SK-N-SH (cell line): ENCODE data around the gene PREPL. TPM values are rescaled to one million over a fixed set of nuclear protein-coding genes. Genes with fewer than 3 reads are reported as not detected.

ENCODE experiments used
- CTCF ChIA-PET: fragments of 300-600, 350-600 bp; formaldehyde crosslinking; extraction: SDS; loops from one replicate; lab custom pipeline; 2021; lab: Yijun Ruan, JAX
- POLR2A ChIA-PET: fragments of 350-600 bp; sonication (Branson Sonifier 250); formaldehyde crosslinking; extraction: SDS; loops from one replicate; lab custom pipeline; 2020; ENCODE audit warnings: antibody characterized with exemption, inconsistent platforms; lab: Yijun Ruan, JAX
- DNase-seq: peaks from one replicate; pipeline ENCODE4 v3.0.0; 2012
- H2AFZ ChIP-seq: fragments of 200-600 bp; sonication (generic); 2 replicates; pipeline ENCODE4 v1.8.1; 2016; ENCODE audit warnings: antibody characterized with exemption, mild to moderate bottlenecking, low read depth
- H3F3A ChIP-seq: fragments of 200-600 bp; sonication (generic); replicated peaks from 2 replicates; pipeline ENCODE3; 2016; ENCODE audit warnings: antibody characterized with exemption, mild to moderate bottlenecking; ENCODE audit not compliant: insufficient read depth
- H3K27ac ChIP-seq, 2 experiments: fragments of 200-500 bp in 1 of 2; fragments of 200-600 bp in 1 of 2; sonication (Bioruptor generic) in 1 of 2; sonication (generic), shearing (Covaris generic) in 1 of 2; 2 replicates each; pipeline versions ENCODE4 v1.5.1 to v1.6.1; 2014 to 2016; ENCODE audit warnings: low read depth in 2 of 2, inconsistent platforms in 1 of 2, low read length in 1 of 2, mild to moderate bottlenecking in 1 of 2, mixed read lengths in 1 of 2
- H3K27me3 ChIP-seq: fragments of 200-600 bp; sonication (generic), shearing (Covaris generic); 2 replicates; pipeline ENCODE4 v1.6.1; 2016; ENCODE audit warnings: mixed run types; ENCODE audit not compliant: insufficient read depth
- H3K36me3 ChIP-seq, 2 experiments: fragments of 200-500 bp in 1 of 2; fragments of 200-600 bp in 1 of 2; sonication (Bioruptor generic) in 1 of 2; sonication (generic) in 1 of 2; replicated peaks in 1 of 2; 2 replicates each; pipeline versions ENCODE3 to v1.5.1; 2014 to 2016; ENCODE audit warnings: low read length in 1 of 2, mild to moderate bottlenecking in 1 of 2; ENCODE audit not compliant: insufficient read depth in 2 of 2, control insufficient read depth in 1 of 2
- H3K4me1 ChIP-seq, 2 experiments: fragments of 200-500 bp in 1 of 2; fragments of 200-600 bp in 1 of 2; sonication (Bioruptor generic) in 1 of 2; sonication (generic), shearing (Covaris generic) in 1 of 2; 2 replicates each; pipeline versions ENCODE4 v1.5.1 to v1.6.1; 2014 to 2016; ENCODE audit warnings: low read depth in 1 of 2, low read length in 1 of 2, mixed run types in 1 of 2; ENCODE audit not compliant: insufficient read depth in 2 of 2, control insufficient read depth in 1 of 2
- H3K4me2 ChIP-seq: fragments of 200-600 bp; sonication (generic), shearing (Covaris generic); 2 replicates; pipeline ENCODE4 v1.6.1; 2017; ENCODE audit warnings: mixed run types
- H3K4me3 ChIP-seq, 2 experiments: fragments of 200-500 bp in 1 of 2; fragments of 200-600 bp in 1 of 2; sonication (Bioruptor generic) in 1 of 2; sonication (generic), shearing (Covaris generic) in 1 of 2; 2 replicates each; pipeline versions ENCODE4 v1.5.1 to v1.8.1; 2014 to 2016; ENCODE audit warnings: low read depth in 2 of 2, inconsistent platforms in 1 of 2, low read length in 1 of 2, mild to moderate bottlenecking in 1 of 2, mixed read lengths in 1 of 2, moderate library complexity in 1 of 2
- H3K79me2 ChIP-seq: fragments of 200-600 bp; sonication (generic); 2 replicates; pipeline ENCODE4 v1.8.1; 2017; ENCODE audit warnings: mild to moderate bottlenecking; ENCODE audit not compliant: insufficient read depth
- H3K9ac ChIP-seq: fragments of 200-600 bp; sonication (generic); 2 replicates; pipeline ENCODE4 v1.6.1; 2017; ENCODE audit warnings: mixed run types
- H3K9me2 ChIP-seq: fragments of 200-600 bp; sonication (generic); 2 replicates; pipeline ENCODE4 v1.6.1; 2017; ENCODE audit warnings: mixed run types
- H3K9me3 ChIP-seq: fragments of 200-600 bp; sonication (generic); 2 replicates; pipeline ENCODE4 v1.6.1; 2017; ENCODE audit warnings: mixed run types, mild to moderate bottlenecking, moderate library complexity
- H4K20me1 ChIP-seq: fragments of 200-600 bp; sonication (generic); 2 replicates; pipeline ENCODE4 v1.6.1; 2017; ENCODE audit warnings: mild to moderate bottlenecking, mixed run types; ENCODE audit not compliant: insufficient read depth
- EP300 ChIP-seq, 2 experiments: IDR thresholded peaks; 2 replicates each; pipeline versions ENCODE4 v1.4.0 to v1.6.1; 2012; ENCODE audit warnings: borderline replicate concordance in 1 of 2, low read depth in 1 of 2, low read length in 1 of 2
- EZH2phosphoT487 ChIP-seq: fragments of 200-600 bp; sonication (generic); IDR thresholded peaks from 2 replicates; pipeline ENCODE4 v1.6.1; 2017; ENCODE audit warnings: low read depth, mixed run types, mild to moderate bottlenecking, antibody characterized with exemption, moderate library complexity, borderline replicate concordance
- FOXJ3 ChIP-seq: sonication (generic); formaldehyde crosslinking; IDR thresholded peaks from 2 replicates; pipeline ENCODE4 v1.5.1; 2020; ENCODE audit warnings: mild to moderate bottlenecking, missing genetic modification reagents
- FOXM1 ChIP-seq: IDR thresholded peaks from 2 replicates; pipeline ENCODE4 v1.4.0; 2012; ENCODE audit warnings: low read depth, mild to moderate bottlenecking
- GATA2 ChIP-seq: sonication (generic); formaldehyde crosslinking; IDR thresholded peaks from 2 replicates; pipeline ENCODE4 v1.5.0; 2020; ENCODE audit warnings: mild to moderate bottlenecking, missing genetic modification reagents
- JUND ChIP-seq: IDR thresholded peaks from 2 replicates; pipeline ENCODE4 v1.4.0; 2012
- MAX ChIP-seq: IDR thresholded peaks from 2 replicates; pipeline ENCODE4 v1.4.0; 2012; ENCODE audit warnings: low read depth
- MXI1 ChIP-seq: IDR thresholded peaks from 2 replicates; pipeline ENCODE4 v1.6.1; 2012; ENCODE audit warnings: mild to moderate bottlenecking, low read depth, low read length, improper control_type of control experiment
- NFIC ChIP-seq: IDR thresholded peaks from 2 replicates; pipeline ENCODE4 v1.4.0; 2012; ENCODE audit warnings: borderline replicate concordance
- NRF1 ChIP-seq: IDR thresholded peaks from 2 replicates; pipeline ENCODE4 v1.6.1; 2012; ENCODE audit warnings: low read depth, mild to moderate bottlenecking, low read length
- POLR2AphosphoS5 ChIP-seq: IDR thresholded peaks from 2 replicates; pipeline ENCODE4 v1.6.1; 2012; ENCODE audit warnings: low read depth, low read length
- RAD21 ChIP-seq: IDR thresholded peaks from 2 replicates; pipeline ENCODE4 v1.6.1; 2012; ENCODE audit warnings: mild to moderate bottlenecking, low read length
- RCOR1 ChIP-seq: fragments of 150-350 bp; IDR thresholded peaks from 2 replicates; pipeline ENCODE4 v1.6.1; 2017; ENCODE audit warnings: antibody characterized with exemption, low read length
- TAF1 ChIP-seq: IDR thresholded peaks from 2 replicates; pipeline ENCODE4 v1.6.1; 2012; ENCODE audit warnings: low read depth, mild to moderate bottlenecking, low read length, moderate library complexity, borderline replicate concordance
- TCF12 ChIP-seq: IDR thresholded peaks from 2 replicates; pipeline ENCODE4 v1.4.0; 2012
- USF2 ChIP-seq: fragments of 150-350 bp; IDR thresholded peaks from 2 replicates; pipeline ENCODE4 v1.6.1; 2017; ENCODE audit warnings: antibody characterized with exemption, low read length, low read depth, borderline replicate concordance
- YY1 ChIP-seq: IDR thresholded peaks from 2 replicates; pipeline ENCODE4 v1.4.0; 2012; ENCODE audit warnings: low read depth, mild to moderate bottlenecking
- WGBS: methylation state at CpG from one replicate; pipeline ENCODE4 v1.1.6; 2017; ENCODE audit warnings: low lambda C conversion rate; 5-methylcytosine and 5-hydroxymethylcytosine counted together
- polyA plus RNA-seq, 3 experiments: library from polyadenylated mRNA; depleted of rRNA; stranded (reverse); fragments of >200 nt; gene quantifications; 2 replicates each; pipeline ENCODE4 v1.2.3, GENCODE V29; 2012
- TF ChIP-seq, protein P1 (sequence below): IDR thresholded peaks from 2 replicates; pipeline ENCODE4; 2012
- TF ChIP-seq, protein P2 (sequence below): IDR thresholded peaks from 2 replicates; pipeline ENCODE4 v1.6.1; 2012; ENCODE audit warnings: mild to moderate bottlenecking, low read depth, low read length, moderate library complexity
- TF ChIP-seq, protein P3 (sequence below): fragments of 200-600 bp; sonication (generic); IDR thresholded peaks from 2 replicates; pipeline ENCODE4 v1.6.1; 2017; ENCODE audit warnings: antibody characterized with exemption, mild to moderate bottlenecking, moderate library complexity

PREPL gene
- polyA plus RNA-seq, 1 of the 3 experiments (the other 2 are of a cell fraction): 22.6 TPM

GRCh38 chr2:44273076-44273475 lies 88.2 kb downstream of the PREPL start:
- ChIA-PET POLR2A (interaction anchor here (0.7 kb wide), 1 partner anchor 45 kb away, joined by 3 read pairs; no protein-coding TSS in a partner anchor), CTCF (interaction anchor here (0.7 to 2.2 kb wide), 5 partner anchors 9 to 94 kb away, joined by 3 to 9 read pairs (median 4); no protein-coding TSS in a partner anchor)
- WGBS: 59% methylated on average over 3 of the region's 3 CpGs
- no peaks in the 10 kb centered on the region for H3F3A ChIP-seq
- no peaks in the 10 kb centered on the region for H3K36me3 ChIP-seq
- no peak overlapping the region for H3K4me3 ChIP-seq
- no peak overlapping the region for H2AFZ ChIP-seq
- no peak overlapping the region for H3K27ac ChIP-seq
- TF ChIP-seq NRF1 (no peak), FOXM1 (no peak)
- H3K9me2 ChIP-seq: no peaks in the 10 kb centered on the region
- no peak overlapping the region for H3K4me2 ChIP-seq
- no peaks in the 10 kb centered on the region for H3K9me3 ChIP-seq
- no peak for DNase-seq
- no peaks in the 10 kb centered on the region; a peak in 1 of 4 replicates for H3K4me1 ChIP-seq
- H4K20me1 ChIP-seq: no peaks in the 10 kb centered on the region
- no peak overlapping the region for H3K9ac ChIP-seq
- no peaks in the 10 kb centered on the region for H3K79me2 ChIP-seq
- no peaks in the 10 kb centered on the region for H3K27me3 ChIP-seq

DNA sequence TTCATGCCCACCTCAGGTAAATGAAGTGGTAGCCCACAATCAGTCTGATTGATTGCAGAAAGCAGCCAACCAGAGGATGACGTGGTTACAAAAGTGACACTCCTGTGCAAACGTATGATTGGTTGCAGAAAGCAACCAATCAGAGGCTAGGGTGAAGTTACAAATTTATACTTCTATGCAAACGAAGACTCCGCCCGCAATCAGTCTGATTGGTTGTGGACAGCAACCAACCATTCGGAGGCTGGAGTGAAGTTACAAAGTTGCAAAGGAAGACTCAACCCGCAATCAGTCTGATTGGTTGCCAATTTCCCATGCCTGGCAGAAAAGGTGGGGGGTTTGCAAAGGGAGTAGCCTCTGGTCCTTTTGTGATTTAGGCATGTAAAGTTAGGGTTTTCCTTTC lies 90.0 kb downstream of the PREPL start:
- Histone ChIP-seq H3K9me2 (no peaks in the 10 kb centered on the region), H3K4me1 (no peaks in the 10 kb centered on the region; a peak in 1 of 4 replicates), H2AFZ (no peak overlapping the region), H3K9me3 (no peaks in the 10 kb centered on the region), H3K4me2 (no peak overlapping the region), H3K79me2 (no peaks in the 10 kb centered on the region), H3K4me3 (no peak overlapping the region), H4K20me1 (no peaks in the 10 kb centered on the region), H3K27ac (no peak overlapping the region), H3K9ac (no peak overlapping the region), H3K27me3 (no peaks in the 10 kb centered on the region), H3F3A (no peaks in the 10 kb centered on the region), H3K36me3 (no peaks in the 10 kb centered on the region)
- POLR2A ChIA-PET: no interaction called here
- 91% methylated on average over 7 of the region's 7 CpGs for WGBS
- TF ChIP-seq, protein P1, sequence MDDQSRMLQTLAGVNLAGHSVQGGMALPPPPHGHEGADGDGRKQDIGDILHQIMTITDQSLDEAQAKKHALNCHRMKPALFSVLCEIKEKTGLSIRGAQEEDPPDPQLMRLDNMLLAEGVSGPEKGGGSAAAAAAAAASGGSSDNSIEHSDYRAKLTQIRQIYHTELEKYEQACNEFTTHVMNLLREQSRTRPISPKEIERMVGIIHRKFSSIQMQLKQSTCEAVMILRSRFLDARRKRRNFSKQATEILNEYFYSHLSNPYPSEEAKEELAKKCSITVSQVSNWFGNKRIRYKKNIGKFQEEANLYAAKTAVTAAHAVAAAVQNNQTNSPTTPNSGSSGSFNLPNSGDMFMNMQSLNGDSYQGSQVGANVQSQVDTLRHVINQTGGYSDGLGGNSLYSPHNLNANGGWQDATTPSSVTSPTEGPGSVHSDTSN: no peak
- TF ChIP-seq, protein P2, sequence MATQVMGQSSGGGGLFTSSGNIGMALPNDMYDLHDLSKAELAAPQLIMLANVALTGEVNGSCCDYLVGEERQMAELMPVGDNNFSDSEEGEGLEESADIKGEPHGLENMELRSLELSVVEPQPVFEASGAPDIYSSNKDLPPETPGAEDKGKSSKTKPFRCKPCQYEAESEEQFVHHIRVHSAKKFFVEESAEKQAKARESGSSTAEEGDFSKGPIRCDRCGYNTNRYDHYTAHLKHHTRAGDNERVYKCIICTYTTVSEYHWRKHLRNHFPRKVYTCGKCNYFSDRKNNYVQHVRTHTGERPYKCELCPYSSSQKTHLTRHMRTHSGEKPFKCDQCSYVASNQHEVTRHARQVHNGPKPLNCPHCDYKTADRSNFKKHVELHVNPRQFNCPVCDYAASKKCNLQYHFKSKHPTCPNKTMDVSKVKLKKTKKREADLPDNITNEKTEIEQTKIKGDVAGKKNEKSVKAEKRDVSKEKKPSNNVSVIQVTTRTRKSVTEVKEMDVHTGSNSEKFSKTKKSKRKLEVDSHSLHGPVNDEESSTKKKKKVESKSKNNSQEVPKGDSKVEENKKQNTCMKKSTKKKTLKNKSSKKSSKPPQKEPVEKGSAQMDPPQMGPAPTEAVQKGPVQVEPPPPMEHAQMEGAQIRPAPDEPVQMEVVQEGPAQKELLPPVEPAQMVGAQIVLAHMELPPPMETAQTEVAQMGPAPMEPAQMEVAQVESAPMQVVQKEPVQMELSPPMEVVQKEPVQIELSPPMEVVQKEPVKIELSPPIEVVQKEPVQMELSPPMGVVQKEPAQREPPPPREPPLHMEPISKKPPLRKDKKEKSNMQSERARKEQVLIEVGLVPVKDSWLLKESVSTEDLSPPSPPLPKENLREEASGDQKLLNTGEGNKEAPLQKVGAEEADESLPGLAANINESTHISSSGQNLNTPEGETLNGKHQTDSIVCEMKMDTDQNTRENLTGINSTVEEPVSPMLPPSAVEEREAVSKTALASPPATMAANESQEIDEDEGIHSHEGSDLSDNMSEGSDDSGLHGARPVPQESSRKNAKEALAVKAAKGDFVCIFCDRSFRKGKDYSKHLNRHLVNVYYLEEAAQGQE: no peak
- no peak for TF ChIP-seq JUND
- no peak for TF ChIP-seq NFIC
- TF ChIP-seq MAX: no peak
- no peak for TF ChIP-seq USF2
- no peak for TF ChIP-seq RAD21
- TF ChIP-seq RCOR1: no peak
- TF ChIP-seq, protein P3, sequence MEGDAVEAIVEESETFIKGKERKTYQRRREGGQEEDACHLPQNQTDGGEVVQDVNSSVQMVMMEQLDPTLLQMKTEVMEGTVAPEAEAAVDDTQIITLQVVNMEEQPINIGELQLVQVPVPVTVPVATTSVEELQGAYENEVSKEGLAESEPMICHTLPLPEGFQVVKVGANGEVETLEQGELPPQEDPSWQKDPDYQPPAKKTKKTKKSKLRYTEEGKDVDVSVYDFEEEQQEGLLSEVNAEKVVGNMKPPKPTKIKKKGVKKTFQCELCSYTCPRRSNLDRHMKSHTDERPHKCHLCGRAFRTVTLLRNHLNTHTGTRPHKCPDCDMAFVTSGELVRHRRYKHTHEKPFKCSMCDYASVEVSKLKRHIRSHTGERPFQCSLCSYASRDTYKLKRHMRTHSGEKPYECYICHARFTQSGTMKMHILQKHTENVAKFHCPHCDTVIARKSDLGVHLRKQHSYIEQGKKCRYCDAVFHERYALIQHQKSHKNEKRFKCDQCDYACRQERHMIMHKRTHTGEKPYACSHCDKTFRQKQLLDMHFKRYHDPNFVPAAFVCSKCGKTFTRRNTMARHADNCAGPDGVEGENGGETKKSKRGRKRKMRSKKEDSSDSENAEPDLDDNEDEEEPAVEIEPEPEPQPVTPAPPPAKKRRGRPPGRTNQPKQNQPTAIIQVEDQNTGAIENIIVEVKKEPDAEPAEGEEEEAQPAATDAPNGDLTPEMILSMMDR: no peak
- TF ChIP-seq FOXM1: no peak
- no peak for TF ChIP-seq FOXJ3
- TF ChIP-seq MXI1: no peak
- no peak for TF ChIP-seq TCF12
- no peak for TF ChIP-seq TAF1
- TF ChIP-seq EZH2phosphoT487: no peak
- no peak for TF ChIP-seq YY1
- TF ChIP-seq GATA2 (CRISPR knock-in tag): no peak
- TF ChIP-seq POLR2AphosphoS5: no peak
- no peak for TF ChIP-seq EP300 (IDR thresholded peaks at IDR 0.05; ENCODE audit: borderline replicate concordance in 1 of 2, low read depth in 1 of 2, low read length in 1 of 2)
- CTCF ChIA-PET: interaction anchor here (1.6 kb wide), 1 partner anchor 12 kb away, joined by 3 read pairs; no protein-coding TSS in a partner anchor
- no peak for DNase-seq
